ENCODE data around the gene PGS1. TPM values are rescaled to one million over a fixed set of nuclear protein-coding genes. Genes with fewer than 3 reads are reported as not detected.

PGS1 gene
- total and polyA plus RNA-seq, 2 donors from 2014 or later: 15.6 to 65.4 TPM

- intact Hi-C loops (cut with DNase I): no loop called here
- FAIRE-seq (no peak), DNase-seq (no peak)
- Histone ChIP-seq H3K4me1 (ENCODE audit: control insufficient read depth in 2 of 3, insufficient read depth in 2 of 3, low read depth in 1 of 3, low read length in 3 of 3) (no peaks in the 10 kb centered on the region), H3K4me3 (ENCODE audit: low read length in 3 of 3) (no peak overlapping the region), H3K27ac (ENCODE audit: low read depth in 2 of 2, low read length in 2 of 2) (no peak overlapping the region), H3K9ac (ENCODE audit: low read length in 3 of 3) (no peak overlapping the region), H3K36me3 (ENCODE audit: control insufficient read depth in 2 of 3, insufficient read depth in 3 of 3, low read length in 3 of 3) (peaks cover 2 to 59% (median 39%) of the 10 kb centered on the region in 3 donors), H3K9me3 (ENCODE audit: control insufficient read depth in 2 of 3, insufficient read depth in 1 of 3, low read length in 3 of 3) (no peaks in the 10 kb centered on the region), H3K27me3 (ENCODE audit: control insufficient read depth, insufficient read depth, low read length) (no peaks in the 10 kb centered on the region)
- TF ChIP-seq CTCF (IDR thresholded peaks at IDR 0.05; ENCODE audit: borderline replicate concordance, extremely low read depth, insufficient read depth): no peak
Measured at GRCh38 chr17:78399028-78399692, 20.7 kb downstream of the PGS1 start.

- intact Hi-C loops (cut with DNase I): no loop called here
- FAIRE-seq: no peak
- no peak overlapping the region for H3K27ac ChIP-seq (ENCODE audit: low read depth in 2 of 2, low read length in 2 of 2)
Measured at GRCh38 chr17:78399693-78400144, 21.3 kb downstream of the PGS1 start.

GRCh38 chr17:78400581-78401240 is 22.3 kb downstream of the PGS1 start:
- FAIRE-seq (no peak), DNase-seq (no peak)
- TF ChIP-seq CTCF (IDR thresholded peaks at IDR 0.05; ENCODE audit: borderline replicate concordance, extremely low read depth, insufficient read depth): no peak
- no peaks in the 10 kb centered on the region for H3K4me1 ChIP-seq (ENCODE audit: control insufficient read depth in 2 of 3, insufficient read depth in 2 of 3, low read depth in 1 of 3, low read length in 3 of 3)
- intact Hi-C loops (cut with DNase I): no loop called here
- H3K27me3 ChIP-seq (ENCODE audit: control insufficient read depth, insufficient read depth, low read length): no peaks in the 10 kb centered on the region
- no peak overlapping the region for H3K4me3 ChIP-seq (ENCODE audit: low read length in 3 of 3)
- H3K9ac ChIP-seq (ENCODE audit: low read length in 3 of 3): no peak overlapping the region
- peaks cover 4 to 50% (median 37%) of the 10 kb centered on the region in 3 donors for H3K36me3 ChIP-seq (ENCODE audit: control insufficient read depth in 2 of 3, insufficient read depth in 3 of 3, low read length in 3 of 3)
- no peaks in the 10 kb centered on the region for H3K9me3 ChIP-seq (ENCODE audit: control insufficient read depth in 2 of 3, insufficient read depth in 1 of 3, low read length in 3 of 3)
- no peak overlapping the region for H3K27ac ChIP-seq (ENCODE audit: low read depth in 2 of 2, low read length in 2 of 2)

More at GRCh38 chr17:78399693-78400144, 21.3 kb downstream of the PGS1 start:
- TF ChIP-seq CTCF (IDR thresholded peaks at IDR 0.05; ENCODE audit: borderline replicate concordance, extremely low read depth, insufficient read depth): no peak
- no peak overlapping the region for H3K4me3 ChIP-seq (ENCODE audit: low read length in 3 of 3)
- peaks cover 4 to 58% (median 42%) of the 10 kb centered on the region in 3 donors for H3K36me3 ChIP-seq (ENCODE audit: control insufficient read depth in 2 of 3, insufficient read depth in 3 of 3, low read length in 3 of 3)
- DNase-seq: no peak
- H3K9me3 ChIP-seq (ENCODE audit: control insufficient read depth in 2 of 3, insufficient read depth in 1 of 3, low read length in 3 of 3): no peaks in the 10 kb centered on the region
- no peaks in the 10 kb centered on the region for H3K27me3 ChIP-seq (ENCODE audit: control insufficient read depth, insufficient read depth, low read length)
- H3K9ac ChIP-seq (ENCODE audit: low read length in 3 of 3): no peak overlapping the region
- H3K4me1 ChIP-seq (ENCODE audit: control insufficient read depth in 2 of 3, insufficient read depth in 2 of 3, low read depth in 1 of 3, low read length in 3 of 3): no peaks in the 10 kb centered on the region

Data from kidney (tissue), 14 donors.